Measurements from ENCODE around the gene CLRN1.
"Not testable (repeated sequence)": the region's sequence is repeated elsewhere in the genome, so short reads cannot be mapped to it uniquely, and the experiment has no call there.

The CLRN1 gene, protein sequence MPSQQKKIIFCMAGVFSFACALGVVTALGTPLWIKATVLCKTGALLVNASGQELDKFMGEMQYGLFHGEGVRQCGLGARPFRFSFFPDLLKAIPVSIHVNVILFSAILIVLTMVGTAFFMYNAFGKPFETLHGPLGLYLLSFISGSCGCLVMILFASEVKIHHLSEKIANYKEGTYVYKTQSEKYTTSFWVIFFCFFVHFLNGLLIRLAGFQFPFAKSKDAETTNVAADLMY

DNA sequence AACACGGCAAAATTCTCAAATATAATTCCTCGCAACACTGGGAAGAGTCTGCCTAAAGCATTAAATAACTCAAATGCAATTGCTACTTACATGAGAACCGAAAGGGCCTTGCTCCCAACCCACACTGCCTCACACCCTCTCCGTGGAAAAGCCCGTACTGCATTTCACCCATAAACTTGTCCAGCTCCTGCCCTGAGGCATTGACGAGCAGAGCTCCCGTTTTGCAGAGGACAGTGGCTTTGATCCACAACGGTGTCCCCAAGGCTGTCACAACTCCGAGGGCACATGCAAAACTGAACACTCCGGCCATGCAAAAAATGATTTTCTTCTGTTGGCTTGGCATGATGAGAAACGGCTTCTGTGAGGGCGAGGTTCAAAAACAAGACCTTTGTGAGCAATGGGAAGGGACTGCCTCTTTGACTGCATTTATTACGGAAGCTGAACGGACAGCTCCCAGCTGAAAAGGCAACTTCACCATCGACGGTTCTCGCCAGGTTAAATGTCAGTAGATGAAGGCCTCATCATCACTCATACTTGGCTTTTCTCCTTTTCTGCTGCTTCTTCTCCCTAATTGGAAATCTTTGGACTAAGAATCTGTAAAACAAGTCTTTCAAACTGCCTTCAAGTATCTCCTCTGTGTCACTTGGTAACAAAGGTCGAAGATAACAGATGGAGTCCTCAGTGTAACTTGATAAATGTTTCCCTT is at the start of gene CLRN1:
Gene CLRN1, minus strand, starts transcription at position 362 of the 706 bp plus-strand sequence. Its CDS starts 19 bp downstream, at position 343.
- DNase-seq (ENCODE audit: low spot score) = no peak

DNA sequence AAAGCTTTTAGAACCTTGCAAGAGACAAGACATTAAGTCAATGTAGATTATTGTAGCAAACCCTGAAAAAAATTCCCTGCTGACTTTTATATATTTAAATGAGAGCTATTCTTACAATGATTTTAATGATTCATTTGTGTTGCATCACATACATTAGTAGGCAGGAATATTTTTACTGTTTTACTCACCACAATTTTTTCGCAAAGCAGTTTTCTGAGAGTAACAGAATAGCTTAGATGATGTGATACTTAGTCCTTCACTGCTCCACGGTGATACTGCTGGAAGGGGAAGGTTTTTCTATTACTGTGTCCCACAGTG is 43.9 kb upstream of the CLRN1 start:
- DNase-seq (ENCODE audit: low spot score) = peak; percentile 49

DNA sequence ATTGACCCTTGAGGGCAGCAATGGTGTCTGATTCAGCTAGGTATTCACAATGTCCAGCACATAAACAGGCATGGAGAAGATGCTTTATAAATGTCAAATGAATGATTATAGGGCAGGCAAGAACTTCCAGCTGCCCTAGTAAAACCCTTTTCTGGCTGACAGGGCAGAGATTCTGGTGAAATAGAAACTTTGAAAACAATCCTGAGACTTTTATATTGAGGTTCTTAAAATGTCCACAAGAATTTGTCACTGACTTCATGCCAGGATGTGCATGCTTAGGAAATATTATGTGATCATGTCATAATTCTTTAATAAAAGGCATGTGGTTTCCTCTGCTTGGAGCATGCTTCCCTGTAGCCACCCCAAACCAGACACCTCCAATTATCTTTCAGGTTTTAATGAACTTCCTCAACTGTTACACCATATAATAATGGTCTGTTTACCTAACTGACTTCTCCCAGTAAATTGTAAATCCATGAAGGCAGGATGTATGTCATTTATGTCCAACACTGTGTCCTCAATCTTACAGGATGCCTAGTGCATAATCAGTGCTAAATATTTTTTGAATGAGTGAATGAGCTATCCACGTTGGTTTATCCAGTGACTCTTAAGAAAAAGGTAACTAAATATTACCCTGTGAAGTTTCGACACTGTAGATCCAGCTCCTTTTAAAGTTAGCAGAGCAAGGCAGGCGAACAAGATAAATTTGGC is 43.4 kb upstream of the CLRN1 start:
- no peak for DNase-seq (ENCODE audit: low spot score)

DNA sequence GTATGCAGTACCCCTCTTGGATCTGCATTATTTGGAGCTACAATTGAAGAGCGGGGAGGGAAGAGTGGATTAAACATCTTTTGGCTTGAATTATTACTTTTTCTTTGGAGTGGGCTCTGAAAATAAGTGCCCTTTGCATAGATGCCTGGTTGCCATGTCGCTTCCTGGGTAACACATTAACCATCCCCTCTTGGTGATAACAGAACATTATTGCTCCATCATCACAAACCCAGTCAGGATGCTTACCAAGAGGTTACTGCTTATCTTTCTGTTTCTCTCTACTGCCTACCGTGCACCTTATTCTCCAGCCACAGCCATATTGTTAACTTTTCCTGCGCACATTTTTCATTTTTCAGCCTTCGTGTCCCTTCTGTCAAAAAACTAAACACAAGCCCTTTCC is 42.7 kb upstream of the CLRN1 start:
- DNase-seq (ENCODE audit: low spot score) = no peak

DNA sequence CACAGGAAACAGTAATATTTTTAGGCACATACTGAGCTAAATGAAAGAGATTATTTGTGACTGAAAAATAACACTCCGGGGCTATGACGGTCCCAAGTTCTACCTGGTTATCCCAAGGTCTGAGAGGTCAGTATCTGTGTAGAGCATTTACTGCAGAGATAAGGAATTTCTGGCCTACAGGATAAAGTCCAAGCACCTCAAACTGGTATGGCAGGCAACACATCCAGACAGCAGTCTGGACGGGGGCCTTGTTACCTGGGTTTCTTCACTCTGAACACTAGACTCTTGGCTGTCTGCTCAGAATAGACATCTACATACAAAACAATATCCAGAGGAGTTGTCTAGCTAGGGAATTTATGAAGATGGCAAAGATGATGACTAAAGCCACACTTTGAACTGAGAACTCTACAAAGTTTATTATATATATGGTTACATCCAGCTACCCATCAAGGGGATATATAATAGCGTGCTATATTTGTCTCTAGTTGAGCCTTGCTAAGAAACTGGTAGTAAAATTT is 42.0 kb upstream of the CLRN1 start:
- DNase-seq (ENCODE audit: low spot score) = no peak

DNA sequence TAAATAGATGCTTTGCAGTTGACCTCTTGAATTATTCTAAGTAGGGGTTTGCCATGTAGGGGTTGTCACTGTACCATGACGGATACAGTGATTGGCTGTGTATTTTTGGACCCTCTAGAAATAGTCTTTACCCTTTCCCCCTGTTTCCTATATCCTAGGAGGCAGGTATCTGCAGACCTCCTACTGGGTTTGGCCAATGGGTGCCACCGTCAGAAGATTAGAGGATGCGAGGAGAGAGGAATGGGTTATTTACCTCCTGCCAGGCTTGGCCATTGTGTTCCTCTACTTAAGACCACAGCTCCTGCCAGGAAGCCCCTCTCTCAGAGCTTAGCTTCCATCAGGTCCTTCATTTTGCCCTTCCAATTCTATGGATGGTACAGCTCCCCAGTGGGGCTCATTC is 40.2 kb upstream of the CLRN1 start:
- DNase-seq (ENCODE audit: low spot score) = no peak

DNA sequence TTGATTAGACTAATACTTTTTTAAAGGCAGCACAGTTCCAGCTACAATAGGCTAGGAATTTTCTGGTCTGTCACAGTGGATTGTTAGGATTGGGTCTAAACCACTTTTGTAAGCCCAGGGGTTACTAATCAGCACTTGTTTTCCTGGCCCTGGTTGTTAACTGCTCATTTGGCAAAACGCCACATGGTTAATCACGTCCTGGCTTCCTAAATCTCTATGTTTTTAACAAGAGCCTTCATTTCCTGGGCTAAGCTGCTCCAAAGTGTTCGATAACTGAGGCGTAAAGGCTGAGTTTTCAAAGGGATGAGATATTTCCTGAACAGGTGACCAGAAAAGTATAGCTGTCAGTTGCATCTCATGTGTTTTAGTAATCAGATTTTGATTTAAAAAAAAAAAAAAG is 38.9 kb upstream of the CLRN1 start:
- no peak for DNase-seq (ENCODE audit: low spot score)

DNA sequence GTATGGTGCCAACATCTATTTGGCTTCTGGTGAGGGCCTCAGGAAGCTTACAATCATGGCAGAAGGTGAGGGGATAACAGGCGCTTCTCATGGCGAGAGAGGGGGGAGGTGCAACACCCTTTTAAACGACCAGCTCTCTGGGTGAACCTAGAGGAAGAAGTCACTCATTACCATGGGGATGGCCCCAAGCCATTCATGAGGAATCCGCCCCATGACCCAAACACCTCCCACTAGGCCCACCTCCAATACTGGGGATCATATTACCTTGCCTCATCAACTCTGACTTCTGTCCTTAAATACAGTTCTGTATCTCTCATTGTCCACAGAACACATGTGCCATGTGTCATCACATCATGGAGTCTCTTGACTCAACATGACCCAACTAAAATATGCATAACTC is 37.5 kb upstream of the CLRN1 start:
- no peak for DNase-seq (ENCODE audit: low spot score)

DNA sequence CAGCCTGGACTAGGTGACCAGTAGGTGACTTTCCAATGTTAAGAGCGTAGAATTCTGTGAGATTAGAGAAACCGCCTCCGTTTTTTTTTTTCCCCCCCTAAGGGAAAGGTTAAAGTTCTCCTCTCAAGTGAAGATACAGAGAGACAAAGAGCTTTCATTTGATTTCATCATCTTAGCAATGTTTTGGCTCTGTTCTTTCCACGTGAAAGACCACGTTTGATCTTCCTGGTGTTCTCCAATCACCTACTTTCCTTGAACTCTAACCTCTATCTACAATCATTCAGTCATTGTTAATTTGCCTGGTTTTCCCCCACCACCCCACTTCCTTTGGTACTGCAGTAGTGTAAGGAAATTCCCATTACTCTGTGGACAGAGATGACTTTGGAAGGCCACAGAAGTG is 36.9 kb upstream of the CLRN1 start:
- no peak for DNase-seq (ENCODE audit: low spot score)

DNA sequence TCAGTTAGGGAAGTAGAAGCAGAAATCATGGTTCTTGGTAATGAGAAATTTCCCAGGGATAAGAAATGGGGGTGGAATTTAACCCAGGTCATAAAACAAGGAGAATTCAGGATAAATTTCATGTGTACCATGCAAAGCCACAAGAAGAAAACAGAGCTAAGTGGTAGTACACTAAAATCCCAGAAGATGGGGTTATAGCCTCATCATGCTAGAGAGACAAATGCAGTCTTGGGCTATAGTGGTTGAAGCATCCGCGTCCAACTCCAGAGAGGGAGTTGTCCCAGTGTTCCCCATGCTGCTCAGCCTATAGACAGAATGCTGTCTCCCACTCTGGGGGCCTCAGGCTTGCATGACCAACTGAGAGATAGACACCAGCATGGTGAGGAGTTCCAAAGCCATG is 36.2 kb upstream of the CLRN1 start:
- DNase-seq (ENCODE audit: low spot score) = peak; percentile 8

DNA sequence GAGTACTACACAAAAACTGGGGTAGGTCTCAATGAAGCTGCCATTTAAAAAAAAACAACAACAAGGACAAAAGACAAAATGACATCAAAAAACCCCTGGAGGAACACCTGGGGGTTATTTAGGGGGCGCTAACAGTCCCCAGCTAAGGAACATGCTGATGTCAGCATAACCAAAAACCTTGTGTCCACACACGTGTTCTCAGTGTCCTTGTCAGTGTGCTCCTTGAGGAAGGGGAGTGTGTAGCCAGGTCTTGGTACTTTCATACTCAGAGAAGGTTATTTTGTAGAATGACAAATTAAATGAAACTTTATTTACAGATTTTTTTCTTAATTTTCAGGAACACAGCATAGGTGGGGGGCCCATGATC is 31.2 kb upstream of the CLRN1 start:
- DNase-seq (ENCODE audit: low spot score) = no peak

DNA sequence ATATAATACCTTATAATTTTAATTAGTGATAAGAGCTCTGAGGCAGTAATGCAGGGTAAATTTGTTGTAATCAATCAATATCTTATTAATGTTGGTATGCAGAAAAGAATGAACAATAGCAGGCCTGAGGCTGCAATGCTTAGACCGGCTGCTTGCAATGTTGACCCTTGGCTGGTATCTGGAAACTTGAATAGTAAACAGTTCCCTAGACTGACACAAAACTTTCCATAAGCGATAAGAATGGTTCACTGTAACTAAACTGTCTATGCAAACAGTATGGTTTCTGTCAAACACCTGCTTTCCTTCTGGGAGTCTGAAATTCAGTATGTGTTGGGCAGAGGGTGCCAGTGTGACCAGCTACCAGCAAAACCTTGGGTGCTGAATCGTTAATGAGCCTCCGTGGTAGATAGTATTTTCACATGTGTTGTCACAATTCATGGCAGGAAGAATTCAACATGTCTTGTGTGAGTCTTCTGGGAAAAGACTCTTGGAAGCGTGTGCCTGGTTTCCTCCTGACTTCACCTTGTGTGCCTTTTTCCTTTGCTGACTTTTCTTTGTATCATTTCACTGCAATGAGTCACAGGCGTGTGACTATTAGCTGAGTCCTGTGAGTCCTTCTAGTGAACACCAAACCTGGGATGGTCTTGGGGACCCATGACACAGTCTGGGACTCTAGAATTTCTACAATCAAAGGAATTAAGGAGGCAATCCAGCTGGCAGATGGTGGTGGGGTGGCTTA is 30.7 kb upstream of the CLRN1 start:
- DNase-seq (ENCODE audit: low spot score) = no peak

DNA sequence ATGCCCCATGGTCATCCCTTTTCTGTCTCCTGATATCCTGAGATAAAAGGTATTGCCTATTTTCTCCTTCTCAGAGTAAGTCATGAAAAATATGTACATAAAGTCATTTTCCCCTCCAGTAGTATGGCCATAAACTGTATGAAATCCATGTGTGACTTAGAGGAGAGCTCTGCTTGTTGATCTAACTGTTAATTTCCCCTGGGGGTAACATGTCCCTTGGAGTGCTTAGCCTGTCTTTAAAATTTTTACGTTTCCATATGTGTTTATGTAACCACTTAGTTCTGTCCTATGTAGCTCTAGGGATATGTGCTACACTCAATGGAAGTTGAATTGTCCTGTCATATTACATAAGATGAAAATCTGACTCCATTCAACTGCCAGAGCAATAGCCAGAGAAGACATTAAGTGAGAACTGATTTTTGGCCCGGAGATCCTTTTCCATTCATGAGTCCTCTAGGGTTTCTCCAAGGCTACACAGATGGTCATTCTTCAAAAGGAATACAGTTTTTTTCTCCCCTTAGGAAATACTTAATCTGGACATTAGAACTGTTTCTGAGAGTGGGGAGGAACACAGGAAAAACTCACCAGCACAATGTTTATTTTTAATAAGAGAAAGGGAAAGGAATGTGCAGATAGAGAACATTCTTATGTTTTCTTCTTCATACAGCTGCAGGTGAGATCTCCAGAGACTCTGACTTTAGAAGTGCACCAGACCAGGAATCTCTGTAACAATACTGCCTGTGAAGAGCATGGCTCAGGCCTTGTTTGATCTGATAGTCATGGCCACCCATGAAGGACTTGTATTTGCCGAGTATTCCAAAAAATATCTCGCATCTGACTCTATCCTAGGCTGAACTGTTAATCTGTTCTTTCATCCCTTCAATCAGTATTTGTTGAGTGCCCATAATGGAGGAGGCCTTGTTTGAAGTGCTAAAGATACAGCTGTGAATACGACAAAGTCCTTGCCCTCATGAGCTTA is 29.8 kb upstream of the CLRN1 start:
- no peak for DNase-seq (ENCODE audit: low spot score)

DNA sequence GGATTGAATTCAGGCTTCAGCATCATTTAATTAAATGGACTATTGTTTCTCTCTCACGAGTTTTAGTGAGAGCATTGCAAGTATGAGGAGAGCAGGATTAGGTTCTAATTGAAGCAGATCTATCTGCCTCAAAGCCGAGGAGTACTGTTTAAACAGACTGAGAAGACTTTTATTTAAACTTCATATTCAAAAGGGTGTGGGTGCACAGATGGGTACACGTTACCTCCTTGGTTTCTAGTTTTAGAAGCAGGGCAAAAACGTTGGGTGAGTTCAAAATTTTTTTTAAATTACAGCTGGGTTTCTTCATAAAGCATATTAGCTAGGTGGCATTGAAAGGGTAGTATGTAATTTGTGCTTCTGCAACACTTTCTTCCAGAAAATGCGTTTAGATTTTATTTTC is 26.5 kb upstream of the CLRN1 start:
- DNase-seq (ENCODE audit: low spot score) = peak; percentile 60

DNA sequence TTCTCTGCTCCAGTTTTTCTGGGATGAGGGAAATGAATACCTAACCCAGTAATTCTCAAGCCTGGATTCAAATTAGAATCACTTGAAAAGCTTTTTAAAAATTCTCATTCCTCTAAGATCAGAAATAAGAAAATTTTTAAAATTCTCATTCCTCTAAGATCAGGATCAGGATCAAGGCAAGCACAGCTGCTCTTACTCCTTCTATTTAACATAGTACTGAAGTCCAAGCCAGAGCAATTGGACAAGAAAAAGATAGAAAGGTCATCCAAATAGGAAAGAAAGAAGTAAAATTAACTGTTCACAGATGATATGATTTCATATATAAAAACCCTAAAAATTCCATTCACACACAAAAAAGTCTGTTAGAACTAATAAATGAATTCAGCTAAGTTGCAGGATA is 24.2 kb upstream of the CLRN1 start:
- DNase-seq (ENCODE audit: low spot score) = no peak

DNA sequence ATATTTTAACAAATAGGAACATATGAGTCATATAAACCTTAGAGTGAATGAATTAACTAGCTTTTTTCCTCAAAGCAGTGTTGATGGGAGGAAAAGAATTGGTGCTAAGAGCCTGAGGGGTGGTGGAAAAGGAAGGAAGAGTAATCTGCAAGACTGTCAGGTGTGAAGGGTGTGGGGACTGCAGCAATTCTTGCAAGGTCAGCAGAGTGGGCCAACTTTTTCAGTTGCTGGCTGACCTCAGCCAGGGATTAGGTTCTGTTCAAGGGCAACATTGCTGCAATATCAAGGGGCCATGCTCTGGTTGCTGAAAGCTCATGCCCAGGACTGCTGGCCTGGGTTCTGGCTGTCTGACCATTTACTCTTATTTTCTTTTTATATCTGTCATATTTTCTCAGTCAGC is 23.0 kb upstream of the CLRN1 start:
- DNase-seq (ENCODE audit: low spot score) = no peak

DNA sequence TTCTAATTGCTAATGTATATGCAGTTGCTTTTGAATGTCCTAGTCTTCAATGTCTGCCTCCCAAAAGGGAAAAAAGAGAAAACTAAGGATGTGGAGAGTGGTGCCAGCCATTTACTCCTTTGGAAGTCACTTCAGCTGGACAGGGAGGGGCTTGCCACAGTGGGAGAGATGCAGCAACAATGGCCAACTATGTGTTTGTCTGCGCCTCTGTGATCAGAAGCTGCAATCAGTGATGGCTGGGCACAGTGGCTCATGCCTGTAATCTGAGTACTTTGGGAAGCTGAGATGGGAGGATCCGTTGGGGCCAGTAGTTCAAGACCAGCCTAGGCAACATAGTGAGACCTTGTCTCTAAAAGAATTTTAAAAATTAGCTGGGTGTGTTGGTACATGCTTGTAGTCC is 16.7 kb upstream of the CLRN1 start:
- no peak for DNase-seq (ENCODE audit: low spot score)

DNA sequence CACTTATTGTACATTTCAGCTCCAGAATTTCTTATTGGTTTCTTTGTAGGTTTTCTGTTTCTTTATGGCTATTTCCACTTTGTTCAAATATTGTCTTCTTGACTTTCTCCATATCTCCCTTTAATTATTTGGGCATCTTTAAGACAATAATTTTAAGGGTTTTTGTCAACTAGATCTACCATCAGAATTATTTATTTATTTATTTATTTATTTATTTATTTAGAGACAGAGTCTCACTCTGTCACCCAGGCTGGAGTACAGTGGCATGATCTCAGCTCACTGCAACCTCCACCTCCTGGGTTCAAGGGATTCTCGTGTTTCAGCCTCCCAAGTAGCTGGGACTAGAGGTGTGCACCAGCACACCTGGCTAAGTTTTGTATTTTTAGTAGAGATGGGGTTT is 15.9 kb upstream of the CLRN1 start:
- DNase-seq (ENCODE audit: low spot score) = not testable (repeated sequence)

DNA sequence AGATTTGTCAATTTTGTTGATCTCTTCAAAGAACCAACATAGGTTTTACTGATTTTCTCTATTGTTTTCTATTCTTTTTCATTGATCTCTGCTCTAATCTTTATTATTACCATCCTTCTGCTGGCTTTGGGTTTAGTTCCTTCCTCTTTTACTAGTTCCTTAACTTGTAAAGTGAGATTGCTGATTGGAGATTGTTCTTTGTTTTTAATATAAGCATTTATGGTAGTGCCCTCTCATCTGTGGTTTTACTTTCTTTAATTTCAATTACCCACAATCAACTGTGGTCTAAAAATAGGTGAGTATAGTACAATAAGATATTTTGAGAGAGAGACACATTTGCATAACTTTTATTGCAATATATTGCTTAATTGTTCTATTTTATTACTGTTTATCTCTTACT is 13.2 kb upstream of the CLRN1 start:
- no peak for DNase-seq (ENCODE audit: low spot score)

DNA sequence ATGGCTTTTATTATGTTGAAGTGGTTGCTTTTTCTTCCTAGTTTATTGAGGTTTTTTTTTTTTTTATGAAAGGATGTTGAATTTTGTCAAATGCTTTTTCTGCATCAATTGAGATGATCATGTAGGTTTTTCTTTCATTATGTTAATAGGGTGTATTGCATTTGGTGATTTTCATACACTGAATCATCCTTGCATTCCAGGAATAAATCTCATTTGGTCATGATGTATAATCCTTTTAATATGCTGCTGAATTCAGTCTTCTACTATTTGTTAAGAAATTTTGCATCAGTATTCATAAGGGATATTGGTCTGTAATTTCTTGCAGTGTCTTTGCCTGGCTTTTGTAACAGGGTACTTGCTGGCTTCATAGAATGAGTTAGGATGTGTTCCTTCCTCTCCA is 11.5 kb upstream of the CLRN1 start:
- DNase-seq (ENCODE audit: low spot score) = no peak

DNA sequence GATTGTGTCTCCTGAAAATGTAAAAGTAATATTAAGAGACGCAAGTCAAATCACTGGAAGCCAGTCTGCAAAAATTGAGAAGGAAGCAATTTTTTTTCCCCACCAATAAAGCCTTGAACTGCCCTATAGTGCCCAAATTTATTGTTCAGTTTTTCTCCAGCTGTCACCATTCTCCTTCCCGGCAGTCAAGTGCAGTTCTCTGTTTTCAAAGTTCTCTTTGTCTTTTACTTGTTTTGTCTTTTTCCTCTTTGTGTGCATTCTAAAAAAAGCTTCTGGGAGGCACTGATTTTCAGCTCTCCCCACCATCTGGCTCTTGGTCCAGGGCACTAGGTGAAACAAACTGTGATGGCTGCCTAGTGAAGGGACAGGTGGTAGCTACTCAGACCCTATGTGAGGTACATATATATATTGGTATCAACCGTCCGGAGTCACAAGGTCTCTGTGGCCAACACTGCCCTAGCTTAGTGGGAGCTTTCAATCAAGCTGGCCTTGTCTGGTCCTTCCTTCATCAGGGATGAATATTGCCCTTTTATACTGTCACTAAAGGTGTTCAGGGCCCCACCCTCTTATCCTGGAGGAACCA is 6.1 kb upstream of the CLRN1 start:
- no peak for DNase-seq (ENCODE audit: low spot score)

All from putamen (tissue), 1 donor.